GM04503 (cell line): Measurements from ENCODE around the gene TMEM267.
"Not testable (repeated sequence)": the region's sequence is repeated elsewhere in the genome, so short reads cannot be mapped to it uniquely, and the experiment has no call there.

ENCODE experiments used
- DNase-seq: peaks from one replicate; pipeline ENCODE4 v3.0.0-alpha.2; 2012; ENCODE audit warnings: low read depth

TMEM267 gene

DNA sequence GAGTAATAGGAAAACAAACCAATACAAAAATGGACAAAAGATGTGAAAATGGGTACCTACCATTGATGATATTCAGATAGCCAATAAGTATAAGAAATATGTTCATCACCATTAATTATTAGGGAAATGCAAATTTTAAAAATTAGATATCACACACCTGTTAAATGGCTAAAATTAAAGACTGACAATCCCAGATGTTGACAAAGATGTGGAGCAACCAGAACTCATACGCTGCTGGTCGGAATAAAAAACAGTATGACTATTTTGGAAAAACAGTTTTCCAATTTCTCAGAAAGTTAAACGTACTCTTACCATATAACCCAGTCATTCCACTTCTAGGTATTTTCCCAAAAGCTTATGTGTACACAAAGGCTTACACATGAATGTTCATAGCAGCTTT is 27.1 kb downstream of the TMEM267 start:
- DNase-seq = no peak

DNA sequence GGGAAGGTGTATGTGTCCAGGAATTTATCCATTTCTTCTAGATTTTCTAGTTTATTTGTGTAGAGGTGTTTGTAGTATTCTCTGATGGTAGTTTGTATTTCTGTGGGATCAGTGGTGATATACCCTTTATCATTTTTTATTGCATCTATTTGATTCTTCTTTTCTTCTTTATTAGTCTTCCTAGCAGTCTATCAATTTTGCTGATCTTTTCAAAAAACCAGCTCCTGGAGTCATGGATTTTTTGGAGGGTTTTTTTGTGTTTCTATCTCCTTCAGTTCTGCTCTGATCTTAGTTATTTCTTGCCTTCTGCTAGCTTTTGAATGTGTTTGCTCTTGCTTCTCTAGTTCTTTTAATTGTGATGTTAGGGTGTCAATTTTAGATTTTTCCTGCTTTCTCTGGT is 42.1 kb downstream of the TMEM267 start:
- not testable (repeated sequence) for DNase-seq

DNA sequence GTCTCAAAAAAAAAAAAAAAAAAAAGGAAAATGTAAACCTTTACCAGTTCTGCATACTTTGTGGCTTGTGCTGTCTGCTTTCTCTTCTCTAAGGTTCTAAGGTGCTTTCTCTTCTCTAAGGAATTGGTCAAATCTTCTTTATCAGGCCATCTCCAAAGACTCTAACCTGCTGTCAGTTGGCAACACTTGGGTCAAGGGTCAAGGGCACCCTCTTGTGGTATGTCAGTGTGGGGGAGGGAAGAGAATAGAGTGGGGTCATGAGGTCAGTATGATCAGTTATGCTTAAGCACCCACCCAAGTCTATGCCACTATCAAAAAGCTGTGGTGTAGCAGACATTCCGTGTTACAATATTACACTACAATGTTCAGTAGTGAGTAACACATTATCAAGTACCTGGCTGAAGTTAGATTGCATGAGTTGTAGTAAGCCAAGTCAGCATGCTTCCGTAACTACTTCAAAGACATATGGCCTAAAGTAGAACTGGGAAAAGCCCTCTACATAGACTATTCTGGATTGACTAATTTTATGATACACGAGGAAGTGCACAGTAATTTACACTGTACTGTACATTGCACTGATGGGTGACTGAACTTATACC is 46.5 kb downstream of the TMEM267 start:
- no peak for DNase-seq

DNA sequence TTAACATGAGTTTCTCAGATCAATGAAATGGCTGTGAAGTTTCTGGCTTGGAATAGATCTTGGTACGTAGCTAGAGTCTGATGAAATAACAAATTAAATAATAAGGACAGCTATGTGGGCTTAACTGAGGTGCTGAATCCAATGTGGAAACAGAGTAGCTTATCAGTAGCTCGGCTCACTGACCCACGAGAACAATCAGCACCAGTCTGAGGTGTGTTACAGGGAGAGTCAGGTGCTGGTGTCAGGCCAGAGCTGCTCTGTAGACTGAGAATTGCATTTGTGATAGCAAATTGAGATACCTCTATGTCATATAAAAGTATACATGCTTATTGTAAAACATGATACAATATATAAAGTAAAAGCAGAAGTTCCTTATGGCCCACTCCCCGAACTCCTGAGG is 50.3 kb downstream of the TMEM267 start:
- no peak for DNase-seq

- peak; percentile 67 for DNase-seq
Measured at GRCh38 chr5:43432486-43433375, 50.9 kb downstream of the TMEM267 start.

DNA sequence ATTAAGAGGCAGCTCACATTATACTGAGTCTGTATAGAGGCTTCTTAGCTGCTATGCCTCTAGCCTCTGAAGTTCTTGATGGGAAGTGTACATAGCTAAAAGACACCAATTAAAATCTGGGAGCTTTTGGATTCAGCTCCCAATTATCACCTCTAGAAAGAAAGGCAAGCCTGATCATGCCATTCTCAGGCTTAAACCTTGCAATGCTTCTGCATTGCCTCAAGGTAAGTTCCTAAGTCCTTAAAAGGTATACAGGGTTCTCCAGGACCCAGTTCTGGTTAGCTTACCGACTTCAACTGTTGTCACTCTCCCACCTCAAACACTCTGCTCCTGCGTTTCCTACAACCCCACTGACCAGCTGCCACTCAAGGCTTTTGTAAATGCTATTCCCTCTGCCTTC is 54.0 kb downstream of the TMEM267 start:
- DNase-seq = no peak

GRCh38 chr5:43429016-43429415 is 54.6 kb downstream of the TMEM267 start:
- DNase-seq = no peak

- DNase-seq = no peak
Measured at GRCh38 chr5:43427306-43427705, 56.4 kb downstream of the TMEM267 start.

GRCh38 chr5:43425983-43426382 is 57.7 kb downstream of the TMEM267 start:
- DNase-seq = peak; percentile 61

GRCh38 chr5:43423086-43423485 is 60.6 kb downstream of the TMEM267 start:
- DNase-seq = not testable (repeated sequence)

- peak; percentile 18 for DNase-seq
Measured at GRCh38 chr5:43422143-43422542, 61.5 kb downstream of the TMEM267 start.

- no peak for DNase-seq
Measured at GRCh38 chr5:43421450-43422133, 62.1 kb downstream of the TMEM267 start.

DNA sequence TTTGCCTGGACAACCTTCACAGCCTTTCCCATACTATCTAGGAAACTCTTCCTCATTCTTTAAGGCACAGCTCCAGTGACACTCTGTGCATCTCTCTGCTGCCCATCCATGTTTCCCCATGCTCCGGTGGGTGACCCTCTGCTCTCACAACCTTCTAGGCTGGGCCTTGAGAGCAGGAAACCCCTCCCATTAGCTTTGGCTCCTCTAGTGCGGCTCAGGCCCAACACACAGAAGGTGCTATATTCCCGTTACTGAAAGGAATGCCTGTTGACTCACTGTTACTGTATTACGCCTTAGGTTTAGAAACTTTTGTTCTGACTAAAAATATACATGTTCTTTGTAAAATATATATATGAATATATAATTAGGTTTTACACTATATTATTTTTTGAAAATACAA is 63.4 kb downstream of the TMEM267 start:
- DNase-seq = no peak

GRCh38 chr5:43418561-43418960 is 65.1 kb downstream of the TMEM267 start:
- no peak for DNase-seq

- no peak for DNase-seq
Measured at GRCh38 chr5:43416803-43417394, 66.8 kb downstream of the TMEM267 start.

DNA sequence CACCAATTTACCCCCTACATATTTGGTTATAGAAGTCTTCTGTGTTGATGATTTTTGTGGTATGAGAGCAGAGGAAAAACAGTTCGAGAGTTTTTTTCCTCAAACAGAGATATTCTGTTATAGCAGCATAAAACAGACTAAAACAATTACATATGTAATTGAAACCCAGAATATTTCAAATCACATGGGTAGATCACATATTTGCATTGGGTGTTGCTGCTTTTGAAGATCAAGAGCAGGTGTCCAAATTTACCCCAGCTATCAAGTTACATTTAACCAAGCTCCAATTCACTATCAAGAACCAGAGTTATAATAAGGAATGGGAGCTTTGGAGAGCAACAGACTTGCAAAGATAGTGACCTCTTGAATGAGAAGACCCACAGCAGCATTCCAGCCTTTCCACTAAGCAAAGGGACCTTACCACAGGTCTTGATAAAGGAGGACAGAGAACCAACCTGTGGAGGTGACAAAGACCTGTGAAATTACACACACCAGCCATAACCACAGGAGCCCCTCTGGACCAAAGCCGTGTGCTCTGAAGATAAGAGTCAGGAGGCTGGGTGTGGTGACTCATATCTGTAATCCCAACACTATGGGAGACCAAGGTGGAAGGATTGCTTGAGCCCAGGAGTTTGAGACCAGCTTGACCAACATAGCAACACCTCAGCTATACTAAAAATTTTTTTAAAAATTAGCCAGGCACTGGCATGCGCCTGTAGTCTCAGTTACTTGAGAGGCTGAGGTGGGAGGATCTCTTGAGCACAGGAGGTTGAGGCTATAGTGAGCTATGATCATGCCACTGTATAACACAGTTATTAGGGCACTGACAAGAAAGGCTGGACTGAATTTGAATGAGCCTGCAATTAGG is 67.5 kb downstream of the TMEM267 start:
- DNase-seq = no peak

GRCh38 chr5:43413966-43414365 is 69.7 kb downstream of the TMEM267 start:
- no peak for DNase-seq

DNA sequence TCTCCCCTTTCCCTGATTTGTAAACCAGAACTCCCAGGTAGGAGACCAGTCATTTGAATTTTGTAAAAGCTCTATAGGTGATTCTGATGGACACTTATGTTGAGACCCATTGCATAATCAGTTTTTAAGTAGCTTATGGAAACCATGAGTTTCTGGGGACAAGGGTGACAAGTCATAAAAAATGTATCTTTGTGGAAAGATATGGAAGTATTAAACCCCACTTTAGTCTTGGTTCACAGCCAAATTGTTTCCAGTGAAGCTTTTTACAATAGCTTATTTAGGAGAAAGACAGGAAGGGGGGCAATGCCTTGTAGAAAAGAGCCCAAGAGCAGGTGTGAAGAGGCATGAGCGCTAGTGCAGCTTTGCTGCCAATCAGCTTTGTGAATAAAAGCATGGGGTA is 71.0 kb downstream of the TMEM267 start:
- no peak for DNase-seq

GRCh38 chr5:43412156-43412555 is 71.5 kb downstream of the TMEM267 start, which contains the start of gene CCL28:
Gene CCL28, minus strand, starts transcription at chr5:43412391. Its CDS starts 75 bp downstream, at chr5:43412316.
- no peak for DNase-seq

GRCh38 chr5:43411495-43411894 is 72.2 kb downstream of the TMEM267 start:
- no peak for DNase-seq

DNA sequence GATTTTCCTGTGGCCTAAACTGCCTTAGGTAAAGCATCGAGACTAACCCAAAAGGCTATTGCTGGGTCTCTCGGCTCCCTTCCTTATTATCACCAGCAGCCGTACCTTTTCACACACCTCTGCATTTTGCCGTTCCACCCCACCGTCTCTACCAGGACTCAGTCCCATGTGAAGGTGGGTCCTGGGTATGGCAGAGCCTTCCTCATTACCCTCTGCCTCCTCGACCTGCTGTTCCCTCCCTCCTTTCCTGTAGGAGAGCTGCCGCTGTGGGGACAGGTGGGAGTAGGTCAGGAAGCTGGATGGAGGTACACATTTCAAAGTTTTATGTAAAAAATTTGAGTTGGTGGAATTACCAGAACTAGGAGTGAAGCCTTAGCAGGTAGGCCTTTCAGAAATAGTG is 73.3 kb downstream of the TMEM267 start:
- no peak for DNase-seq
